ENCODE results near the gene SCG2.

Gene SCG2

DNA sequence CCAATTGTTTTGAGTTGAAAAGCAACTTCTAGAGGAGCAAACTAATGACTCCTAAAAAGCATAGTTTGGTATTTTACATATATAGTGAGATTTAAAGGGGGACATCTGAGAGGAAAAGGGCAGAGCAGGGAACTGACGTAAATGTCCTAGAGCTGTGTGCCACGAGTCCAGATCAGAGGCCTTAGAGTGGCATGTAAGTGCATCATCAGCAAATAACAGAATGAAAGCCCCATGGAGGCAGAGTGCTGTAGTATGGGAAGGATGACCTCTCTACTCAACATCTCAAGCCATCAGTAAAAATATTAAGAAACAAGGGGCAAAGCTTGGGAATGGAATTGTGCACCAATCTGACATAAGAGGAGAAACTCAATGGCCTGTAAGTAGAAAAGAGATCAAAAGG is 31.4 kb downstream of the SCG2 start:
- POLR2A ChIA-PET (ENCODE audit: low non-redundant PET), result no interaction called here
- CTCF ChIA-PET, result interaction anchor here (0.5 to 0.7 kb wide), 3 partner anchors 98 to 165 kb away, joined by 3 to 4 read pairs (median 4); no protein-coding TSS in a partner anchor
- TF ChIP-seq, protein P1, sequence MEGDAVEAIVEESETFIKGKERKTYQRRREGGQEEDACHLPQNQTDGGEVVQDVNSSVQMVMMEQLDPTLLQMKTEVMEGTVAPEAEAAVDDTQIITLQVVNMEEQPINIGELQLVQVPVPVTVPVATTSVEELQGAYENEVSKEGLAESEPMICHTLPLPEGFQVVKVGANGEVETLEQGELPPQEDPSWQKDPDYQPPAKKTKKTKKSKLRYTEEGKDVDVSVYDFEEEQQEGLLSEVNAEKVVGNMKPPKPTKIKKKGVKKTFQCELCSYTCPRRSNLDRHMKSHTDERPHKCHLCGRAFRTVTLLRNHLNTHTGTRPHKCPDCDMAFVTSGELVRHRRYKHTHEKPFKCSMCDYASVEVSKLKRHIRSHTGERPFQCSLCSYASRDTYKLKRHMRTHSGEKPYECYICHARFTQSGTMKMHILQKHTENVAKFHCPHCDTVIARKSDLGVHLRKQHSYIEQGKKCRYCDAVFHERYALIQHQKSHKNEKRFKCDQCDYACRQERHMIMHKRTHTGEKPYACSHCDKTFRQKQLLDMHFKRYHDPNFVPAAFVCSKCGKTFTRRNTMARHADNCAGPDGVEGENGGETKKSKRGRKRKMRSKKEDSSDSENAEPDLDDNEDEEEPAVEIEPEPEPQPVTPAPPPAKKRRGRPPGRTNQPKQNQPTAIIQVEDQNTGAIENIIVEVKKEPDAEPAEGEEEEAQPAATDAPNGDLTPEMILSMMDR (conservative IDR thresholded peaks at IDR 0.05; ENCODE audit: low read depth), result no peak
- no peak overlapping the region for H3K27ac ChIP-seq
- DNase-seq (ENCODE audit: low spot score), result no peak

DNA sequence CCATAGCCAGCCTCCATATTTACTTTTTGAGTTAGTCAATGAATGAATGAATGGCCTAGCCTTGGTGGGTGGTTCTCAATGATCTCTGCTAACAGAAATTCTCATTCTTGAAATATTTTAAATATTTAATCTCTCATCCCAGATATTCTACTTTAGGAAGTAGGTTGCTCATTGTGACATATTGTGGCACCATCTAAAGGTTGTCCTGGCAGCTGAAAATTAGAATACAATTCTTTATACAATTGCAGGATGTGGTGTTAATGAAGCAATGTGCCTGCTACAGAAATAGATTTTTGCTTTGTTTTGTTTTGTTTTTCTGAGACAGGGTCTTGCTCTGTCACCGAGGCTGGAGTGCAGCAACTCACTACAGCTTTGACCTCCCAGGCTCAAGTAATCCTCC is 35.8 kb downstream of the SCG2 start:
- DNase-seq (ENCODE audit: low spot score), result no peak
- TF ChIP-seq, protein P1 (conservative IDR thresholded peaks at IDR 0.05; ENCODE audit: low read depth), result no peak
- ChIA-PET CTCF (interaction anchor here (0.8 kb wide), 1 partner anchor 11 kb away, joined by 4 read pairs; no protein-coding TSS in a partner anchor), POLR2A (ENCODE audit: low non-redundant PET) (no interaction called here)
- no peak overlapping the region for H3K27ac ChIP-seq

DNA sequence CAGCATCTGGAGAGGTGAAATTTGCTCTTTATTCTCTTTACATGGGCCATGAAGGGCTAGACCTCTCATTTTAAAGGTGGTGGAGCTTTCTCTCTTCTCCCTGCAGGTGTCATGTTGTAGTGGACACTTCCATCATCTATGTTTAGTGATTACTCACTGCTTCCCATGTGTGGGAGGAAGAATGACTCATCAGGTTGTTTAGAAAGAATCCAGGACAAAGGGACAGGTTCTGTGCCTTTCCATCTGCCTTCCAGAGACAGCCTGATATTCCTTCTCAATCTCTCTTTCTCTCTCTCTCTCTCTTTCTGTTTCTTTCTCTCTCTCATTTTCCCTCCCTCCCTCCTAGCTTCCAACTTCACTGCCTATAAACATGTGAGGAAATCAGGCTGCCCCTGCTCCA is 38.7 kb downstream of the SCG2 start:
- CTCF ChIA-PET, result interaction anchor here (0.5 to 0.7 kb wide), 3 partner anchors 9 to 712 kb away, joined by 3 to 4 read pairs (median 3); no protein-coding TSS in a partner anchor
- TF ChIP-seq, protein P1 (conservative IDR thresholded peaks at IDR 0.05; ENCODE audit: low read depth), result no peak
- H3K27ac ChIP-seq, result no peak overlapping the region
- POLR2A ChIA-PET (ENCODE audit: low non-redundant PET), result no interaction called here
- DNase-seq (ENCODE audit: low spot score), result peak; percentile 92

DNA sequence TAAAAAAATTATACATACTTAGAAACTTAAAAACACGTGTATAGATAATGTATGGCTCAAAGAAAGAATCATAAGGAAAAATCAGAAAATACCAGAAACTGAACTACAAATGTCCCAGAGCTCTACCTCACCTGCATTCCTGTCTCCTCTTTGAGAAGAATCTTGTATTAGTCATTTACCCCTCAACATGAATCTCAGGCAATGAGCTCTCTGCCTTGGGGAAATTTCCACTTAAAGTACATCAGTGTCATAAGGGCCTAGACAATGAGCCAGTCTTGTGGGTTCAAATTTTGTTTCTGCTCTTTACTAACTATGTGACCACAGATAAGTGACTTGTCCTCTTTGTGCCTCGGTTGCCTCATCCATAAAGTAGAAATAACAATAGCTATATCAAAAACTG is 40.1 kb downstream of the SCG2 start:
- POLR2A ChIA-PET (ENCODE audit: low non-redundant PET), result no interaction called here

DNA sequence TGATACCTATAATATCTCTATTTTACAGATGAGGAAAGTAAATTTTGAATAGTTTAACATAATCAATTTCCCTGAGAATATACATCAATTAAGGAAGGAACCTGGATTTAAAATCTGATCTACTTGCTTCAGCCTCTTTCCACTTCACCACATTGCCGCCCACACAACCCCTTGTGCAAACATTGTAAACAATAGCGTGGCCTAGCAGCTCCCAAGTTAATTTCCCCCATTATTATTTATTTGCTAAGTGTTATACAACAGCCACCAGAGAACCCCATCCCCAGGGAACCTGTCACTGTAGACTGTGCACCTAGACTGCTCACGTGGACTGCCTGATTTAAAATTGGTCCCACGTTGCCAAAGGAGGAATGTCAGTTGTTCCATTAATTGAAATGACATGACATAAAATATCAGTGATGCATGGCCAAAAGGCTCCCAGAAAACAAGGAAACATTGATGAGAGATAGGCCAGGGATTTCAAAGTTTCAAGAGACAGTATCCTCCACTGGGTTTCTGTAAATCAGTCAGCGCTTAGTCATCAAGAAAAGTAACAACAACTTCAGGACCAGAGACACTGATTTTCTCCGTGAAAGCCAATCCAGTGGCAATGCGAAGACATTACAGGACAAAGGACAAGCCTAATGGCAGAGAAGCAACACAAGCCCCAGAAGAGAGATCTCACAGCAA is 41.3 kb downstream of the SCG2 start:
- ChIA-PET CTCF (no interaction called here), POLR2A (ENCODE audit: low non-redundant PET) (no interaction called here)
- TF ChIP-seq, protein P1 (conservative IDR thresholded peaks at IDR 0.05; ENCODE audit: low read depth), result no peak
- no peak for DNase-seq (ENCODE audit: low spot score)
- H3K27ac ChIP-seq, result no peak overlapping the region

More for the DNA sequence above, 40.1 kb downstream of the SCG2 start:
- no peak overlapping the region for H3K27ac ChIP-seq
- no peak for DNase-seq (ENCODE audit: low spot score)
- TF ChIP-seq, protein P1 (conservative IDR thresholded peaks at IDR 0.05; ENCODE audit: low read depth), result no peak
- CTCF ChIA-PET, result no interaction called here

DNA sequence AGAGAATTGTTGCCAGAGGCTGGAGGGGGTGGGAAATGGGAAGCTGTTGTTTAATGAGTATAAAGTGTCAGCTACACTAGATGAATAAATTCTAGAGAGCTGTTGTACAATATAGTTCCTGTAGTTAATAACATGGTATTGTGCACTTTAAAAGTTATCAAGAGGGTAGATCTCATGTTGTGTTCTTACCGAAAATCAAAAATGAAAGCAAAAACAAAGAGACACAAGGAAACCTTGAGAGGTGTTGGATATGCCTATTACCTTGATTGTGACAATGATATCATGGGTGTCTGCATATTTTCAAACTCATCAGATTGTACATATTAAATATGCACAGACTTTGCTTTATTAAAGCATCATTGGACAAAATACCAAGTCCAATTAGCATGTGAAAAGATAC is 43.2 kb downstream of the SCG2 start:
- ChIA-PET POLR2A (ENCODE audit: low non-redundant PET) (no interaction called here), CTCF (no interaction called here)
- no peak for DNase-seq (ENCODE audit: low spot score)
- TF ChIP-seq, protein P1 (conservative IDR thresholded peaks at IDR 0.05; ENCODE audit: low read depth), result no peak
- H3K27ac ChIP-seq, result no peak overlapping the region

Measured in RWPE1 (cell line).